Measurements from ENCODE around the gene OASL. TPM values are rescaled to one million over a fixed set of nuclear protein-coding genes. Genes with fewer than 3 reads are reported as not detected.

OASL gene
- total and polyA plus RNA-seq, 4 donors: 0.60 to 11.1 (median 9.2) TPM

DNA sequence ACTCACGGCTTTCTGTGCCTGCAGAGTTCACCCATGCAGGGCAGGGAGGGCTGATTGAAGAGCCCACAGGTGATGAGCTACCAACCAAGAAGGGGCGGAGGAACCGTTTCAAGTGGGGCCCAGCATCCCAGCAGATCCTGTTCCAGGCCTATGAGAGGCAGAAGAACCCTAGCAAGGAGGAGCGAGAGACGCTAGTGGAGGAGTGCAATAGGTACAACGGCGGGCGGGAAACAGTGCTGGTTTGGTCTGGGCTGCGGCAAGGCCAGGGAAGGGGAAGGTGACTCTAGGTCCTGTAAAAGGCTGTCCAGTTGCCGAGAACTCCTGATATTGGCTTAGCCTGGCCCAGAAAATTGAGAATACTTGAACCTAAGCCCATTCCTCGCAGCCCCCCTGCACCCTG, 45.5 kb downstream of the OASL start:
- ATAC-seq (ENCODE audit: insufficient read depth, low FRiP score): no peak
- TF ChIP-seq, protein P1, sequence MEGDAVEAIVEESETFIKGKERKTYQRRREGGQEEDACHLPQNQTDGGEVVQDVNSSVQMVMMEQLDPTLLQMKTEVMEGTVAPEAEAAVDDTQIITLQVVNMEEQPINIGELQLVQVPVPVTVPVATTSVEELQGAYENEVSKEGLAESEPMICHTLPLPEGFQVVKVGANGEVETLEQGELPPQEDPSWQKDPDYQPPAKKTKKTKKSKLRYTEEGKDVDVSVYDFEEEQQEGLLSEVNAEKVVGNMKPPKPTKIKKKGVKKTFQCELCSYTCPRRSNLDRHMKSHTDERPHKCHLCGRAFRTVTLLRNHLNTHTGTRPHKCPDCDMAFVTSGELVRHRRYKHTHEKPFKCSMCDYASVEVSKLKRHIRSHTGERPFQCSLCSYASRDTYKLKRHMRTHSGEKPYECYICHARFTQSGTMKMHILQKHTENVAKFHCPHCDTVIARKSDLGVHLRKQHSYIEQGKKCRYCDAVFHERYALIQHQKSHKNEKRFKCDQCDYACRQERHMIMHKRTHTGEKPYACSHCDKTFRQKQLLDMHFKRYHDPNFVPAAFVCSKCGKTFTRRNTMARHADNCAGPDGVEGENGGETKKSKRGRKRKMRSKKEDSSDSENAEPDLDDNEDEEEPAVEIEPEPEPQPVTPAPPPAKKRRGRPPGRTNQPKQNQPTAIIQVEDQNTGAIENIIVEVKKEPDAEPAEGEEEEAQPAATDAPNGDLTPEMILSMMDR (IDR thresholded peaks at IDR 0.05; ENCODE audit: control extremely low read depth, extremely low read depth): no peak
- DNase-seq: no peak

DNA sequence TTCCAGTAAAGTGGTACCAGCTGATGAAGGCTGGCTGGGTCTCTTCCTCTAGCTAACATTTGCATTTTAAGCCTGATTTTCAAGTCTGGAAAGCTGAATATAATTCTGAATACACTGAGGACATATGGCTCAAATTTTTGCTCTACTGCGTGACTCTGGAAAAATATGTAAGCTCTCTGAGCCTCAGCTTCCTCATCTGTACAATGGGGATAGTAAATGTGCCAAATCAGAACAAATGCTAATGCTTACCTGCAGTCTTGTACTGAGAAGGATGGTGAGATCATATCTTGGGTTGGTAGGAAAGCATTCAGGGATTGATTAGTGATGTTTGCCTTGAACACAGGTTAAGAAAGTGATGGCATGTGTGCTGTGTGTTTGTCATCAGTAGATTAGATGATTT, 46.1 kb downstream of the OASL start:
- TF ChIP-seq, protein P1 (IDR thresholded peaks at IDR 0.05; ENCODE audit: control extremely low read depth, extremely low read depth): no peak
- Histone ChIP-seq H3K27ac (ENCODE audit: low read depth in 1 of 2, low read length in 1 of 2) (no peak overlapping the region), H3K9me3 (ENCODE audit: control insufficient read depth in 4 of 4, insufficient read depth in 3 of 4, low read length in 3 of 4) (no peaks in the 10 kb centered on the region), H3K9ac (ENCODE audit: insufficient read depth in 1 of 2, low read length in 2 of 2) (no peak overlapping the region), H3K4me3 (no peak overlapping the region), H3K27me3 (ENCODE audit: control insufficient read depth in 3 of 3, insufficient read depth in 3 of 3, low read length in 2 of 3) (no peaks in the 10 kb centered on the region), H3K4me1 (ENCODE audit: control insufficient read depth in 5 of 5, insufficient read depth in 5 of 5, low read length in 5 of 5) (peaks cover 0 to 3% (median 0%) of the 10 kb centered on the region in 5 donors), H3K36me3 (ENCODE audit: control insufficient read depth in 4 of 4, insufficient read depth in 4 of 4, low read length in 4 of 4) (no peaks in the 10 kb centered on the region)
- no peak for ATAC-seq (ENCODE audit: insufficient read depth, low FRiP score)
- DNase-seq: no peak
- 91 to 93% methylated on average over 1 of the region's 1 CpG for WGBS, 2 donors

More for the DNA sequence above, 45.5 kb downstream of the OASL start:
- Histone ChIP-seq H3K9ac (ENCODE audit: insufficient read depth in 1 of 2, low read length in 2 of 2) (no peak overlapping the region), H3K27ac (ENCODE audit: low read depth in 1 of 2, low read length in 1 of 2) (no peak overlapping the region), H3K4me1 (ENCODE audit: control insufficient read depth in 5 of 5, insufficient read depth in 5 of 5, low read length in 5 of 5) (peaks cover 0 to 3% (median 0%) of the 10 kb centered on the region in 5 donors), H3K27me3 (ENCODE audit: control insufficient read depth in 3 of 3, insufficient read depth in 3 of 3, low read length in 2 of 3) (no peaks in the 10 kb centered on the region), H3K36me3 (ENCODE audit: control insufficient read depth in 4 of 4, insufficient read depth in 4 of 4, low read length in 4 of 4) (no peaks in the 10 kb centered on the region), H3K9me3 (ENCODE audit: control insufficient read depth in 4 of 4, insufficient read depth in 3 of 4, low read length in 3 of 4) (no peaks in the 10 kb centered on the region), H3K4me3 (no peak overlapping the region)
- 88 to 91% methylated on average over 11 of the region's 11 CpGs for WGBS, 2 donors

DNA sequence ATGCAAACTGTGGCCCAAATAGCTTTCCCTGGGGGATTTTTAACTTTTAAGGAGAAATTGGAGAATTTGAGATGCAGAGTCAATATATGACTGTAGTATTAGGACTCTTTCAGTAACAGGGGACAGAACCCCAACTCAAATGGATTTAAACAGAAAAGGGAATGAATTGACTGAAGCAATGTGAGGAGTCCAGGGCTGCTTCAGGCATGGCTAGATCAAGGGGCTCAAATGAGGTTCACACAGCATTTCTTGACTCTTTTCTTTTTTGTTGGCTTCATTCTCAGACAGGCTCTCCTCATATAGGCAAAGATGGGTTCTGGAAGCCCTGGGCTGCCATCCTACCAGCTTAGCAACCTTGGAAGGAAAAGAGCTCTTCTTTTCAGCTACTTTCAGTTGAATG, 47.1 kb downstream of the OASL start:
- no peak overlapping the region for H3K4me3 ChIP-seq
- no peaks in the 10 kb centered on the region for H3K9me3 ChIP-seq (ENCODE audit: control insufficient read depth in 4 of 4, insufficient read depth in 3 of 4, low read length in 3 of 4)
- no peak for ATAC-seq (ENCODE audit: insufficient read depth, low FRiP score)
- H3K9ac ChIP-seq (ENCODE audit: insufficient read depth in 1 of 2, low read length in 2 of 2): no peak overlapping the region
- no peaks in the 10 kb centered on the region for H3K36me3 ChIP-seq (ENCODE audit: control insufficient read depth in 4 of 4, insufficient read depth in 4 of 4, low read length in 4 of 4)
- H3K27me3 ChIP-seq (ENCODE audit: control insufficient read depth in 3 of 3, insufficient read depth in 3 of 3, low read length in 2 of 3): no peaks in the 10 kb centered on the region
- H3K27ac ChIP-seq (ENCODE audit: low read depth in 1 of 2, low read length in 1 of 2): no peak overlapping the region
- H3K4me1 ChIP-seq (ENCODE audit: control insufficient read depth in 5 of 5, insufficient read depth in 5 of 5, low read length in 5 of 5): peaks cover 0 to 3% (median 0%) of the 10 kb centered on the region in 5 donors
- TF ChIP-seq, protein P1 (IDR thresholded peaks at IDR 0.05; ENCODE audit: control extremely low read depth, extremely low read depth): no peak
- DNase-seq: no peak

DNA sequence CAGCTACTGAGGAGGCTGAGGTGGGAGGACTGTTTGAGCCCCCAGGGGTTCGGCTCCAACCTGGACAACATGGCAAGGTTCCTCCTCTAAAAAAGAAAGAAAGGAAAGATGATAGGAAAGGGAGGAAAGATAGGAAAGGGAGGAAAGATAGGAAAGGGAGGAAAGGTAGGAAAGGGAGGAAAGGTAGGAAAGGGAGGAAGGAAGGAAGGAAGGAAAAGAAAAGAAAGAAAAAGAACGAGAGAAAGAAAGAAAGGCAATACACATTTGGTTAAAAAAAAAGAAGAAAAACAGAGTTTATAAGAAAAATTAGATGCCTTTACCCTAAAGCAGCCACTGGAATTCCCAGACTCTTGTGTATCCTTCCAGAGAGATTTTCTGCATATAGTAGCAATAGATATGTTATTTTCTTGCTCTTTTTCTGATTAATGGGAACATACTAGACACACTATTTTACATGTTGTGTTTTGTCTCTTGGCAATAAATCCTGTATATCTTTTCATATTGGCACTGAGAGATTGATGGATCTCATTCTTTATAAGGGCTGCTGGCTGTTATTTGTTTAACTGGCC, 48.5 kb downstream of the OASL start:
- ATAC-seq (ENCODE audit: insufficient read depth, low FRiP score): no peak
- no peak for DNase-seq
- no peaks in the 10 kb centered on the region for H3K36me3 ChIP-seq (ENCODE audit: control insufficient read depth in 4 of 4, insufficient read depth in 4 of 4, low read length in 4 of 4)
- H3K27me3 ChIP-seq (ENCODE audit: control insufficient read depth in 3 of 3, insufficient read depth in 3 of 3, low read length in 2 of 3): no peaks in the 10 kb centered on the region
- H3K4me1 ChIP-seq (ENCODE audit: control insufficient read depth in 5 of 5, insufficient read depth in 5 of 5, low read length in 5 of 5): peaks cover 0 to 3% (median 0%) of the 10 kb centered on the region in 5 donors
- TF ChIP-seq, protein P1 (IDR thresholded peaks at IDR 0.05; ENCODE audit: control extremely low read depth, extremely low read depth): no peak
- H3K9ac ChIP-seq (ENCODE audit: insufficient read depth in 1 of 2, low read length in 2 of 2): no peak overlapping the region
- H3K27ac ChIP-seq (ENCODE audit: low read depth in 1 of 2, low read length in 1 of 2): no peak overlapping the region
- 66 to 67% methylated on average over 2 of the region's 2 CpGs for WGBS, 2 donors
- no peak overlapping the region for H3K4me3 ChIP-seq
- no peaks in the 10 kb centered on the region for H3K9me3 ChIP-seq (ENCODE audit: control insufficient read depth in 4 of 4, insufficient read depth in 3 of 4, low read length in 3 of 4)
